Measurements from ENCODE around the gene CISH.

The CISH gene

GRCh38 chr3:50611464-50612233 lies at the start of gene CISH:
CISH (minus strand) TSS chr3:50611774; CDS start chr3:50611650, 124 bp downstream.
- H3K27ac Mint-ChIP-seq: peak within 1 kb of the TSS; percentile 100
- ATAC-seq (peak; percentile 73), DNase-seq (peak; percentile 98)
- H3K9me3 Mint-ChIP-seq: no peaks in the 10 kb centered on the region
- peaks cover 57% of the 10 kb centered on the region for H3K4me1 Mint-ChIP-seq
- H3K4me3 Mint-ChIP-seq: peak within 1 kb of the TSS; percentile 100
- peaks cover 2% of the 10 kb centered on the region for H3K27me3 Mint-ChIP-seq
- H3K36me3 Mint-ChIP-seq (ENCODE audit: low read depth): peaks cover 67% of the 10 kb centered on the region

- Mint-ChIP-seq H3K36me3 (ENCODE audit: low read depth) (no peaks in the 10 kb centered on the region), H3K4me1 (peaks cover 10% of the 10 kb centered on the region), H3K9me3 (no peaks in the 10 kb centered on the region), H3K27me3 (peaks cover 2% of the 10 kb centered on the region), H3K4me3 (no peak overlapping the region), H3K27ac (no peak overlapping the region)
- DNase-seq (no peak), ATAC-seq (no peak)
These were observed 48.8 kb upstream of the CISH start for GRCh38 chr3:50660386-50660785.

GRCh38 chr3:50658831-50659230 lies 47.3 kb upstream of the CISH start:
- Mint-ChIP-seq H3K9me3 (no peaks in the 10 kb centered on the region), H3K4me3 (no peak overlapping the region), H3K36me3 (ENCODE audit: low read depth) (no peaks in the 10 kb centered on the region), H3K27me3 (peaks cover 2% of the 10 kb centered on the region), H3K4me1 (peaks cover 19% of the 10 kb centered on the region), H3K27ac (no peak overlapping the region)
- ATAC-seq: no peak
- no peak for DNase-seq

GRCh38 chr3:50658416-50658815 lies 46.8 kb upstream of the CISH start:
- Mint-ChIP-seq H3K36me3 (ENCODE audit: low read depth) (no peaks in the 10 kb centered on the region), H3K27me3 (peaks cover 2% of the 10 kb centered on the region), H3K4me3 (no peak overlapping the region), H3K4me1 (peaks cover 23% of the 10 kb centered on the region), H3K27ac (no peak overlapping the region), H3K9me3 (no peaks in the 10 kb centered on the region)
- no peak for ATAC-seq
- DNase-seq: no peak

GRCh38 chr3:50657816-50658215 lies 46.2 kb upstream of the CISH start:
- Mint-ChIP-seq H3K27ac (no peak overlapping the region), H3K27me3 (peaks cover 2% of the 10 kb centered on the region), H3K36me3 (ENCODE audit: low read depth) (no peaks in the 10 kb centered on the region), H3K4me1 (peaks cover 26% of the 10 kb centered on the region), H3K4me3 (no peak overlapping the region), H3K9me3 (no peaks in the 10 kb centered on the region)
- ATAC-seq: no peak
- no peak for DNase-seq

- ATAC-seq (no peak), DNase-seq (no peak)
- Mint-ChIP-seq H3K27ac (no peak overlapping the region), H3K9me3 (no peaks in the 10 kb centered on the region), H3K36me3 (ENCODE audit: low read depth) (no peaks in the 10 kb centered on the region), H3K4me3 (no peak overlapping the region), H3K27me3 (peaks cover 2% of the 10 kb centered on the region), H3K4me1 (peaks cover 27% of the 10 kb centered on the region)
These were observed 45.8 kb upstream of the CISH start for GRCh38 chr3:50657407-50657806.

- H3K4me1 Mint-ChIP-seq: peaks cover 27% of the 10 kb centered on the region
- H3K36me3 Mint-ChIP-seq (ENCODE audit: low read depth): no peaks in the 10 kb centered on the region
- ATAC-seq (no peak), DNase-seq (no peak)
- H3K27me3 Mint-ChIP-seq: no peaks in the 10 kb centered on the region
- H3K4me3 Mint-ChIP-seq: no peak overlapping the region
- no peaks in the 10 kb centered on the region for H3K9me3 Mint-ChIP-seq
- no peak overlapping the region for H3K27ac Mint-ChIP-seq
These were observed 45.0 kb upstream of the CISH start for GRCh38 chr3:50656417-50657195.

GRCh38 chr3:50655009-50655830 lies 43.6 kb upstream of the CISH start:
- Mint-ChIP-seq H3K9me3 (no peaks in the 10 kb centered on the region), H3K4me3 (no peak overlapping the region), H3K27me3 (no peaks in the 10 kb centered on the region), H3K36me3 (ENCODE audit: low read depth) (no peaks in the 10 kb centered on the region), H3K27ac (peak overlapping the region; percentile 85), H3K4me1 (peaks cover 27% of the 10 kb centered on the region)
- ATAC-seq (peak; percentile 86), DNase-seq (peak; percentile 40)

GRCh38 chr3:50653937-50654595 lies 42.5 kb upstream of the CISH start:
- Mint-ChIP-seq H3K4me1 (peaks cover 27% of the 10 kb centered on the region), H3K27ac (peak overlapping the region; percentile 85), H3K9me3 (no peaks in the 10 kb centered on the region), H3K36me3 (ENCODE audit: low read depth) (no peaks in the 10 kb centered on the region), H3K4me3 (no peak overlapping the region), H3K27me3 (no peaks in the 10 kb centered on the region)
- peak; percentile 15 for ATAC-seq
- DNase-seq: no peak

- Mint-ChIP-seq H3K36me3 (ENCODE audit: low read depth) (peaks cover 2% of the 10 kb centered on the region), H3K4me1 (peaks cover 27% of the 10 kb centered on the region), H3K4me3 (no peak overlapping the region), H3K27ac (peak overlapping the region; percentile 16), H3K27me3 (no peaks in the 10 kb centered on the region), H3K9me3 (no peaks in the 10 kb centered on the region)
- ATAC-seq (peak; percentile 32), DNase-seq (peak; percentile 62)
These were observed 41.1 kb upstream of the CISH start for GRCh38 chr3:50652709-50653108.

- Mint-ChIP-seq H3K4me1 (peaks cover 27% of the 10 kb centered on the region), H3K4me3 (no peak overlapping the region), H3K36me3 (ENCODE audit: low read depth) (peaks cover 5% of the 10 kb centered on the region), H3K9me3 (no peaks in the 10 kb centered on the region), H3K27me3 (no peaks in the 10 kb centered on the region), H3K27ac (peak overlapping the region; percentile 16)
- DNase-seq: no peak
- ATAC-seq: no peak
These were observed 40.5 kb upstream of the CISH start for GRCh38 chr3:50651920-50652529.

GRCh38 chr3:50651445-50651844 lies 39.9 kb upstream of the CISH start:
- Mint-ChIP-seq H3K9me3 (no peaks in the 10 kb centered on the region), H3K27ac (no peak overlapping the region), H3K36me3 (ENCODE audit: low read depth) (peaks cover 5% of the 10 kb centered on the region), H3K4me3 (no peak overlapping the region), H3K27me3 (no peaks in the 10 kb centered on the region), H3K4me1 (peaks cover 27% of the 10 kb centered on the region)
- DNase-seq (no peak), ATAC-seq (no peak)

GRCh38 chr3:50650018-50650417 lies 38.4 kb upstream of the CISH start:
- no peak overlapping the region for H3K27ac Mint-ChIP-seq
- no peak overlapping the region for H3K4me3 Mint-ChIP-seq
- DNase-seq (no peak), ATAC-seq (no peak)
- no peaks in the 10 kb centered on the region for H3K9me3 Mint-ChIP-seq
- H3K36me3 Mint-ChIP-seq (ENCODE audit: low read depth): peaks cover 11% of the 10 kb centered on the region
- H3K4me1 Mint-ChIP-seq: peaks cover 20% of the 10 kb centered on the region
- H3K27me3 Mint-ChIP-seq: no peaks in the 10 kb centered on the region

- peaks cover 15% of the 10 kb centered on the region for H3K36me3 Mint-ChIP-seq (ENCODE audit: low read depth)
- H3K9me3 Mint-ChIP-seq: no peaks in the 10 kb centered on the region
- ATAC-seq: no peak
- H3K4me3 Mint-ChIP-seq: no peak overlapping the region
- no peaks in the 10 kb centered on the region for H3K27me3 Mint-ChIP-seq
- no peak overlapping the region for H3K27ac Mint-ChIP-seq
- no peak for DNase-seq
- peaks cover 14% of the 10 kb centered on the region for H3K4me1 Mint-ChIP-seq
These were observed 37.9 kb upstream of the CISH start for GRCh38 chr3:50649451-50649931.

All from activated naive CD8-positive, alpha-beta T cell treated with anti-CD3 and anti-CD28 coated beads, Interleukin-2, amount 50 U/mL, for 24 hours (primary cell).